Activated CD4-positive, alpha-beta memory T cell treated with anti-CD3 and anti-CD28 coated beads for 36 hours (primary cell): ENCODE results near the gene CTDP1. TPM values are rescaled to one million over a fixed set of nuclear protein-coding genes. Genes with fewer than 3 reads are reported as not detected.

Experiments used
- CTCF ChIA-PET: fragments of 350-600 bp; sonication (Branson Sonifier 250); formaldehyde crosslinking; loops from one replicate; lab custom pipeline; 2021; ENCODE audit warnings: antibody characterized with exemption, inconsistent platforms; lab: Charles Lee
- POLR2A ChIA-PET: fragments of 350-600 bp; sonication (Branson Sonifier 250); formaldehyde crosslinking; loops from one replicate; lab custom pipeline; 2021; ENCODE audit warnings: antibody characterized with exemption; lab: Charles Lee
- DNase-seq: peaks from one replicate; pipeline ENCODE4 v3.0.0-alpha.2; 2020
- H3K27ac Mint-ChIP-seq: one replicate; pipeline ENCODE4 v1.8.0; 2021; ENCODE audit warnings: mixed read lengths
- H3K27me3 Mint-ChIP-seq: one replicate; pipeline ENCODE4 v1.8.0; 2021; ENCODE audit warnings: mixed read lengths
- H3K36me3 Mint-ChIP-seq: one replicate; pipeline ENCODE4 v1.8.0; 2021; ENCODE audit warnings: mixed read lengths
- H3K4me1 Mint-ChIP-seq: one replicate; pipeline ENCODE4 v1.8.0; 2021; ENCODE audit warnings: low read depth, mixed read lengths
- H3K4me3 Mint-ChIP-seq: one replicate; pipeline ENCODE4 v1.8.0; 2021; ENCODE audit warnings: mild to moderate bottlenecking, mixed read lengths
- H3K9me3 Mint-ChIP-seq: one replicate; pipeline ENCODE4 v1.8.0; 2021; ENCODE audit warnings: mixed read lengths
- intact Hi-C: fragments of 100-400 bp; cut with micrococcal nuclease; formaldehyde crosslinking; loops from one replicate; pipeline ENCODE4 v1.15.1; 2023
- total RNA-seq, 2 experiments: library from RNA; stranded (reverse); gene quantifications; one replicate each; pipeline ENCODE4 v1.2.3, GENCODE V29; 2021

Gene CTDP1
- total RNA-seq, 2 experiments from 2014 or later: 35.4 to 36.0 TPM

GRCh38 chr18:79754831-79755351 lies 75.3 kb downstream of the CTDP1 start:
- no peaks in the 10 kb centered on the region for H3K27me3 Mint-ChIP-seq
- no peak overlapping the region for H3K27ac Mint-ChIP-seq
- intact Hi-C loops: no loop called here
- H3K36me3 Mint-ChIP-seq: peaks cover 64% of the 10 kb centered on the region
- H3K4me1 Mint-ChIP-seq: no peaks in the 10 kb centered on the region
- ChIA-PET CTCF (no interaction called here), POLR2A (no interaction called here)
- H3K9me3 Mint-ChIP-seq: peaks cover 34% of the 10 kb centered on the region
- no peak for DNase-seq
- no peak overlapping the region for H3K4me3 Mint-ChIP-seq

- Mint-ChIP-seq H3K9me3 (peaks cover 41% of the 10 kb centered on the region), H3K27ac (no peak overlapping the region), H3K4me1 (no peaks in the 10 kb centered on the region), H3K27me3 (no peaks in the 10 kb centered on the region), H3K36me3 (peaks cover 63% of the 10 kb centered on the region), H3K4me3 (no peak overlapping the region)
- CTCF ChIA-PET: no interaction called here
- intact Hi-C loops: no loop called here
- POLR2A ChIA-PET: no interaction called here
- DNase-seq: no peak
Observed at GRCh38 chr18:79755496-79756142, 76.0 kb downstream of the CTDP1 start.

- ChIA-PET CTCF (no interaction called here), POLR2A (no interaction called here)
- Mint-ChIP-seq H3K9me3 (peaks cover 44% of the 10 kb centered on the region), H3K36me3 (peaks cover 63% of the 10 kb centered on the region), H3K4me1 (no peaks in the 10 kb centered on the region), H3K27ac (no peak overlapping the region), H3K4me3 (no peak overlapping the region), H3K27me3 (no peaks in the 10 kb centered on the region)
- no peak for DNase-seq
- intact Hi-C loops: no loop called here
Observed at GRCh38 chr18:79756143-79756500, 76.5 kb downstream of the CTDP1 start.

GRCh38 chr18:79756826-79757225 lies 77.2 kb downstream of the CTDP1 start:
- CTCF ChIA-PET: no interaction called here
- Mint-ChIP-seq H3K4me3 (no peak overlapping the region), H3K9me3 (peaks cover 50% of the 10 kb centered on the region), H3K36me3 (peaks cover 57% of the 10 kb centered on the region), H3K27ac (no peak overlapping the region), H3K4me1 (no peaks in the 10 kb centered on the region), H3K27me3 (no peaks in the 10 kb centered on the region)
- intact Hi-C loops: no loop called here
- POLR2A ChIA-PET: no interaction called here
- DNase-seq: no peak

- Mint-ChIP-seq H3K4me3 (no peak overlapping the region), H3K27ac (no peak overlapping the region), H3K27me3 (no peaks in the 10 kb centered on the region), H3K9me3 (peaks cover 67% of the 10 kb centered on the region), H3K36me3 (peaks cover 33% of the 10 kb centered on the region), H3K4me1 (no peaks in the 10 kb centered on the region)
- ChIA-PET CTCF (no interaction called here), POLR2A (no interaction called here)
- intact Hi-C loops: no loop called here
- no peak for DNase-seq
Observed at GRCh38 chr18:79760348-79760747, 80.7 kb downstream of the CTDP1 start.

GRCh38 chr18:79760881-79761280 lies 81.3 kb downstream of the CTDP1 start:
- peaks cover 27% of the 10 kb centered on the region for H3K36me3 Mint-ChIP-seq
- no peak overlapping the region for H3K4me3 Mint-ChIP-seq
- DNase-seq: no peak
- intact Hi-C loops: no loop called here
- no peak overlapping the region for H3K27ac Mint-ChIP-seq
- no peaks in the 10 kb centered on the region for H3K4me1 Mint-ChIP-seq
- ChIA-PET POLR2A (no interaction called here), CTCF (no interaction called here)
- H3K9me3 Mint-ChIP-seq: peaks cover 67% of the 10 kb centered on the region
- H3K27me3 Mint-ChIP-seq: no peaks in the 10 kb centered on the region

- no peaks in the 10 kb centered on the region for H3K4me1 Mint-ChIP-seq
- ChIA-PET POLR2A (no interaction called here), CTCF (no interaction called here)
- no peak for DNase-seq
- peaks cover 11% of the 10 kb centered on the region for H3K27me3 Mint-ChIP-seq
- H3K36me3 Mint-ChIP-seq: peaks cover 7% of the 10 kb centered on the region
- intact Hi-C loops: no loop called here
- no peak overlapping the region for H3K27ac Mint-ChIP-seq
- peaks cover 55% of the 10 kb centered on the region for H3K9me3 Mint-ChIP-seq
- H3K4me3 Mint-ChIP-seq: no peak overlapping the region
Observed at GRCh38 chr18:79763407-79763806, 83.8 kb downstream of the CTDP1 start.

GRCh38 chr18:79764131-79764530 lies 84.5 kb downstream of the CTDP1 start:
- Mint-ChIP-seq H3K4me1 (no peaks in the 10 kb centered on the region), H3K4me3 (no peak overlapping the region), H3K27me3 (peaks cover 14% of the 10 kb centered on the region), H3K27ac (no peak overlapping the region), H3K36me3 (peaks cover 3% of the 10 kb centered on the region), H3K9me3 (peaks cover 50% of the 10 kb centered on the region)
- intact Hi-C loops: no loop called here
- ChIA-PET CTCF (no interaction called here), POLR2A (no interaction called here)
- no peak for DNase-seq

- Mint-ChIP-seq H3K36me3 (peaks cover 1% of the 10 kb centered on the region), H3K9me3 (peaks cover 39% of the 10 kb centered on the region), H3K27me3 (peaks cover 18% of the 10 kb centered on the region), H3K27ac (no peak overlapping the region), H3K4me3 (no peak overlapping the region), H3K4me1 (no peaks in the 10 kb centered on the region)
- no peak for DNase-seq
- CTCF ChIA-PET: no interaction called here
- intact Hi-C loops: no loop called here
- POLR2A ChIA-PET: no interaction called here
Observed at GRCh38 chr18:79765491-79766245, 86.1 kb downstream of the CTDP1 start.

GRCh38 chr18:79766308-79766707 lies 86.7 kb downstream of the CTDP1 start:
- CTCF ChIA-PET: no interaction called here
- H3K4me1 Mint-ChIP-seq: no peaks in the 10 kb centered on the region
- H3K27me3 Mint-ChIP-seq: peaks cover 18% of the 10 kb centered on the region
- no peak for DNase-seq
- H3K27ac Mint-ChIP-seq: no peak overlapping the region
- POLR2A ChIA-PET: no interaction called here
- H3K4me3 Mint-ChIP-seq: no peak overlapping the region
- H3K9me3 Mint-ChIP-seq: peaks cover 35% of the 10 kb centered on the region
- intact Hi-C loops: no loop called here
- H3K36me3 Mint-ChIP-seq: peaks cover 1% of the 10 kb centered on the region

- no peaks in the 10 kb centered on the region for H3K4me1 Mint-ChIP-seq
- peaks cover 1% of the 10 kb centered on the region for H3K36me3 Mint-ChIP-seq
- ChIA-PET CTCF (no interaction called here), POLR2A (no interaction called here)
- DNase-seq: no peak
- intact Hi-C loops: no loop called here
- no peak overlapping the region for H3K4me3 Mint-ChIP-seq
- H3K27me3 Mint-ChIP-seq: peaks cover 25% of the 10 kb centered on the region
- peaks cover 14% of the 10 kb centered on the region for H3K9me3 Mint-ChIP-seq
- no peak overlapping the region for H3K27ac Mint-ChIP-seq
Observed at GRCh38 chr18:79768745-79769144, 89.1 kb downstream of the CTDP1 start.

- no peak overlapping the region for H3K4me3 Mint-ChIP-seq
- intact Hi-C loops: no loop called here
- ChIA-PET POLR2A (no interaction called here), CTCF (no interaction called here)
- no peak for DNase-seq
- peaks cover 1% of the 10 kb centered on the region for H3K36me3 Mint-ChIP-seq
- peaks cover 25% of the 10 kb centered on the region for H3K27me3 Mint-ChIP-seq
- H3K4me1 Mint-ChIP-seq: no peaks in the 10 kb centered on the region
- H3K27ac Mint-ChIP-seq: no peak overlapping the region
- peaks cover 14% of the 10 kb centered on the region for H3K9me3 Mint-ChIP-seq
Observed at GRCh38 chr18:79769698-79770500, 90.3 kb downstream of the CTDP1 start.
